Esophagus muscularis mucosa (tissue), 4 donors: ENCODE measurements around the gene COX6A1.

ENCODE experiments used
- EP300 ChIP-seq: sonication (generic); formaldehyde crosslinking; IDR thresholded peaks from one replicate; pipeline ENCODE4 v1.6.1; 2017; ENCODE audit warnings: antibody characterized with exemption
- POLR2A ChIP-seq: fragments of 450-650 bp; IDR thresholded peaks from one replicate; pipeline ENCODE4 v1.6.1; 2017; ENCODE audit warnings: antibody characterized with exemption, moderate library complexity, mild to moderate bottlenecking, low read depth
- TF ChIP-seq, protein P1 (sequence below), 3 experiments: fragments of 200-600 bp in 2 of 3; fragments of 450-650 bp in 1 of 3; sonication (generic) in 2 of 3; IDR thresholded peaks; one replicate each; pipeline ENCODE4 v1.5.1; 2017 to 2019; ENCODE audit warnings: antibody characterized with exemption in 3 of 3, mild to moderate bottlenecking in 2 of 3, moderate library complexity in 1 of 3

DNA sequence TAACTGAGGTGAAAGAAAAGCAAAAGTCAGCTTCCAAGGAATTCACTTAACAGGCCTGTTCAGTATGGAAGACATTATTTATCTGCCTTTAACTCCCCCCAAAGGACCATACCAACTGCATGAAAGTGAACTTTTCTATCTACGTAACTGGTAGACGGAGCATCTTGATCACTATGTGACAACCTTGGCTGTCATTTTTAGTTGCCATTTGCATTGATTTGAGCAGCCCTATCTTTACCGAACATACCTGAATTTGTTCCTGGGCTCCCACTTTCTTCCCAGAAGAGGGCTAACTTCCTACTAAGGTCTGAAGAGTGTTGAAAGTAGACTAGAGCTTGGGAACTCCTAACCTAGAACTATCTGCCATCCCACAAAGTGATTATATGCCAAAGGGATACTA is 22.2 kb downstream of the COX6A1 start:
- TF ChIP-seq, protein P1, sequence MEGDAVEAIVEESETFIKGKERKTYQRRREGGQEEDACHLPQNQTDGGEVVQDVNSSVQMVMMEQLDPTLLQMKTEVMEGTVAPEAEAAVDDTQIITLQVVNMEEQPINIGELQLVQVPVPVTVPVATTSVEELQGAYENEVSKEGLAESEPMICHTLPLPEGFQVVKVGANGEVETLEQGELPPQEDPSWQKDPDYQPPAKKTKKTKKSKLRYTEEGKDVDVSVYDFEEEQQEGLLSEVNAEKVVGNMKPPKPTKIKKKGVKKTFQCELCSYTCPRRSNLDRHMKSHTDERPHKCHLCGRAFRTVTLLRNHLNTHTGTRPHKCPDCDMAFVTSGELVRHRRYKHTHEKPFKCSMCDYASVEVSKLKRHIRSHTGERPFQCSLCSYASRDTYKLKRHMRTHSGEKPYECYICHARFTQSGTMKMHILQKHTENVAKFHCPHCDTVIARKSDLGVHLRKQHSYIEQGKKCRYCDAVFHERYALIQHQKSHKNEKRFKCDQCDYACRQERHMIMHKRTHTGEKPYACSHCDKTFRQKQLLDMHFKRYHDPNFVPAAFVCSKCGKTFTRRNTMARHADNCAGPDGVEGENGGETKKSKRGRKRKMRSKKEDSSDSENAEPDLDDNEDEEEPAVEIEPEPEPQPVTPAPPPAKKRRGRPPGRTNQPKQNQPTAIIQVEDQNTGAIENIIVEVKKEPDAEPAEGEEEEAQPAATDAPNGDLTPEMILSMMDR (IDR thresholded peaks at IDR 0.05) = no peak
- no peak for TF ChIP-seq POLR2A
- TF ChIP-seq EP300 = no peak
